ENCODE data around the gene FOXD4.
"Not testable (repeated sequence)": the region's sequence is repeated elsewhere in the genome, so short reads cannot be mapped to it uniquely, and the experiment has no call there.

Gene FOXD4

GRCh38 chr9:90851-91250 is 27.4 kb downstream of the FOXD4 start:
- not testable (repeated sequence) for DNase-seq

GRCh38 chr9:88396-89037 is 29.7 kb downstream of the FOXD4 start:
- DNase-seq, result not testable (repeated sequence)

GRCh38 chr9:87860-88259 is 30.4 kb downstream of the FOXD4 start:
- DNase-seq, result not testable (repeated sequence)

- not testable (repeated sequence) for DNase-seq
Measured at GRCh38 chr9:87105-87504, 31.1 kb downstream of the FOXD4 start.

- not testable (repeated sequence) for DNase-seq
Measured at GRCh38 chr9:86697-87096, 31.5 kb downstream of the FOXD4 start.

- DNase-seq, result not testable (repeated sequence)
Measured at GRCh38 chr9:82932-83689, 35.1 kb downstream of the FOXD4 start.

- not testable (repeated sequence) for DNase-seq
Measured at GRCh38 chr9:78333-78732, 39.9 kb downstream of the FOXD4 start.

- DNase-seq, result not testable (repeated sequence)
Measured at GRCh38 chr9:76389-76788, 41.8 kb downstream of the FOXD4 start.

GRCh38 chr9:73900-74525 is 44.2 kb downstream of the FOXD4 start:
- not testable (repeated sequence) for DNase-seq

- DNase-seq, result peak; percentile 64
Measured at GRCh38 chr9:73076-73899, 44.9 kb downstream of the FOXD4 start.
